HCT116 (cell line): ENCODE measurements around the gene OR2B6. TPM values are rescaled to one million over a fixed set of nuclear protein-coding genes. Genes with fewer than 3 reads are reported as not detected.

Experiments
- ATAC-seq: fragments of 200-7000 bp; cut with Tn5 transposase; 2 replicates; pipeline ENCODE4 v1.9.1; 2020; ENCODE audit warnings: mild to moderate bottlenecking, moderate library complexity
- BruUV-seq: library from RNA; stranded (reverse); fragments of 400-500 nt; replicated peaks from 2 replicates; lab custom pipeline; 2021; lab: Mats Ljungman, UMichigan
- CTCF ChIA-PET: fragments of 300-600 bp; sonication (Branson Sonifier 250); formaldehyde crosslinking; loops from one replicate; lab custom pipeline; 2021; ENCODE audit warnings: antibody characterized with exemption; lab: Charles Lee
- POLR2A ChIA-PET: fragments of 300-600, 350-600 bp; sonication (Branson Sonifier 250); formaldehyde crosslinking; loops from one replicate; lab custom pipeline; 2021; ENCODE audit warnings: antibody characterized with exemption; lab: Charles Lee
- RAD21 ChIA-PET, 2 experiments: fragments of 300-600 bp; sonication (Branson Sonifier 250); formaldehyde crosslinking; loops; one replicate each; lab custom pipeline; 2023; ENCODE audit warnings: low total read pairs in 2 of 2; ENCODE audit not compliant: uncharacterized antibody in 2 of 2, unreplicated experiment in 2 of 2, low non-redundant PET in 1 of 2; lab: Charles Lee
- DNase-seq: peaks from one replicate; pipeline ENCODE4 v3.0.0-alpha.2; 2010; ENCODE audit warnings: low read depth, low spot score
- H2AFZ ChIP-seq: fragments of 200-600 bp; shearing (Covaris generic), sonication (generic); 2 replicates; pipeline ENCODE4 v1.6.1; 2017; ENCODE audit warnings: low read depth, mixed run types, mixed read lengths, antibody characterized with exemption, low read length; ENCODE audit not compliant: poor library complexity, severe bottlenecking
- H3K27ac ChIP-seq: 2 replicates; pipeline ENCODE4 v1.5.1; 2012; ENCODE audit warnings: low read depth, low read length
- H3K27me3 ChIP-seq: fragments of 200-600 bp; sonication (generic); 2 replicates; pipeline ENCODE4 v1.6.1; 2016; ENCODE audit warnings: mixed run types, low read length, mixed read lengths; ENCODE audit not compliant: insufficient read depth
- H3K36me3 ChIP-seq, 2 experiments: fragments of 200-500 bp in 1 of 2; fragments of 200-600 bp in 1 of 2; sonication (Bioruptor generic) in 1 of 2; sonication (generic) in 1 of 2; 2 replicates each; pipeline versions ENCODE4 v1.5.1 to v1.6.1; 2014 to 2016; ENCODE audit warnings: low read length in 2 of 2, inconsistent platforms in 1 of 2, mixed read lengths in 1 of 2, mixed run types in 1 of 2; ENCODE audit not compliant: insufficient read depth in 2 of 2, control insufficient read depth in 1 of 2
- H3K4me1 ChIP-seq, 2 experiments: fragments of 200-600 bp in 1 of 2; sonication (generic) in 1 of 2; 2 replicates each; pipeline versions ENCODE4 v1.5.1 to v1.6.1; 2012 to 2017; ENCODE audit warnings: low read length in 2 of 2, inconsistent platforms in 1 of 2, mild to moderate bottlenecking in 1 of 2, mixed read lengths in 1 of 2, mixed run types in 1 of 2, moderate library complexity in 1 of 2; ENCODE audit not compliant: insufficient read depth in 2 of 2, control insufficient read depth in 1 of 2
- H3K4me2 ChIP-seq: fragments of 200-600 bp; sonication (generic); 2 replicates; pipeline ENCODE4 v1.6.1; 2017; ENCODE audit warnings: mixed run types, low read length, mixed read lengths
- H3K4me3 ChIP-seq, 2 experiments: fragments of 200-600 bp in 1 of 2; sonication (generic) in 1 of 2; replicated peaks in 1 of 2; 2 replicates each; pipeline ENCODE4 v1.5.1; 2011 to 2016; ENCODE audit warnings: low read length in 2 of 2, control low read depth in 1 of 2, low read depth in 1 of 2, mild to moderate bottlenecking in 1 of 2, mixed read lengths in 1 of 2, mixed run types in 1 of 2
- H3K79me2 ChIP-seq: fragments of 200-600 bp; sonication (generic); 2 replicates; pipeline ENCODE4 v1.6.1; 2017; ENCODE audit warnings: mild to moderate bottlenecking, mixed run types, low read length, moderate library complexity, mixed read lengths; ENCODE audit not compliant: insufficient read depth
- H3K9ac ChIP-seq: fragments of 200-600 bp; sonication (generic); 2 replicates; pipeline ENCODE4 v1.6.1; 2016; ENCODE audit warnings: low read length, mixed read lengths
- H3K9me2 ChIP-seq: fragments of 200-600 bp; sonication (generic), shearing (Covaris generic); 2 replicates; pipeline ENCODE4 v1.6.1; 2017; ENCODE audit warnings: mixed run types, mild to moderate bottlenecking, moderate library complexity; ENCODE audit not compliant: insufficient read depth
- H3K9me3 ChIP-seq, 2 experiments: fragments of 200-500 bp in 1 of 2; fragments of 200-600 bp in 1 of 2; sonication (Bioruptor generic) in 1 of 2; sonication (generic) in 1 of 2; 2 replicates each; pipeline ENCODE4 v1.6.1; 2014 to 2017; ENCODE audit warnings: low read length in 2 of 2, mixed read lengths in 2 of 2, inconsistent platforms in 1 of 2, low read depth in 1 of 2, mild to moderate bottlenecking in 1 of 2, mixed run types in 1 of 2, moderate library complexity in 1 of 2; ENCODE audit not compliant: control insufficient read depth in 1 of 2, insufficient read depth in 1 of 2
- H4K20me1 ChIP-seq: fragments of 200-600 bp; sonication (generic), shearing (Covaris generic); 2 replicates; pipeline ENCODE4 v1.6.1; 2017; ENCODE audit warnings: mixed run types, mild to moderate bottlenecking, moderate library complexity; ENCODE audit not compliant: insufficient read depth
- ATF3 ChIP-seq: IDR thresholded peaks from 2 replicates; pipeline ENCODE4 v1.6.1; 2012
- CBX3 ChIP-seq: IDR thresholded peaks from 2 replicates; pipeline ENCODE4 v1.6.1; 2012; ENCODE audit warnings: low read depth
- CEBPB ChIP-seq: IDR thresholded peaks from 2 replicates; pipeline ENCODE4 v1.6.1; 2012; ENCODE audit warnings: low read depth
- CTCF ChIP-seq, 3 experiments: fragments of 200-600 bp in 1 of 3; sonication (generic) in 1 of 3; IDR thresholded peaks in 2 of 3; conservative IDR thresholded peaks in 1 of 3; 2 replicates each; pipeline ENCODE4 v1.5.1; 2012 to 2017; ENCODE audit warnings: low read depth in 2 of 3, low read length in 2 of 3, antibody characterized with exemption in 1 of 3, borderline replicate concordance in 1 of 3, control low read depth in 1 of 3, mild to moderate bottlenecking in 1 of 3, mixed read lengths in 1 of 3, mixed run types in 1 of 3, moderate library complexity in 1 of 3; ENCODE audit not compliant: insufficient read depth in 1 of 3
- EGR1 ChIP-seq: IDR thresholded peaks from 2 replicates; pipeline ENCODE4 v1.6.1; 2012; ENCODE audit warnings: low read depth
- ELF1 ChIP-seq: IDR thresholded peaks from 2 replicates; pipeline ENCODE4 v1.6.1; 2012; ENCODE audit warnings: low read depth, borderline replicate concordance
- EZH2 ChIP-seq: fragments of 200-600 bp; sonication (generic); IDR thresholded peaks from 2 replicates; pipeline ENCODE4 v1.6.1; 2017; ENCODE audit warnings: antibody characterized with exemption, mixed run types
- FOSL1 ChIP-seq: IDR thresholded peaks from 2 replicates; pipeline ENCODE4 v1.6.1; 2012; ENCODE audit warnings: low read depth
- MAX ChIP-seq: IDR thresholded peaks from 2 replicates; pipeline ENCODE4 v1.6.1; 2012
- POLR2AphosphoS5 ChIP-seq: IDR thresholded peaks from 2 replicates; pipeline ENCODE4 v1.6.1; 2011; ENCODE audit warnings: mild to moderate bottlenecking, low read depth, low read length, moderate library complexity
- RAD21 ChIP-seq: IDR thresholded peaks from 2 replicates; pipeline ENCODE4 v1.6.1; 2012; ENCODE audit warnings: low read depth, mild to moderate bottlenecking
- SIN3A ChIP-seq: IDR thresholded peaks from 2 replicates; pipeline ENCODE4 v1.6.1; 2012; ENCODE audit warnings: low read depth
- SRF ChIP-seq: IDR thresholded peaks from 2 replicates; pipeline ENCODE4 v1.6.1; 2012; ENCODE audit warnings: low read depth
- TCF7L2 ChIP-seq: IDR thresholded peaks from 2 replicates; pipeline ENCODE4 v1.7.0; 2011; ENCODE audit warnings: borderline replicate concordance, inconsistent platforms; ENCODE audit not compliant: insufficient read depth, insufficient read length; ENCODE audit errors: extremely low read depth
- YY1 ChIP-seq: IDR thresholded peaks from 2 replicates; pipeline ENCODE4 v1.6.1; 2011; ENCODE audit warnings: low read length, low read depth, moderate library complexity, mild to moderate bottlenecking; ENCODE audit not compliant: insufficient replicate concordance; ENCODE audit errors: extremely low read depth
- ZBTB33 ChIP-seq: IDR thresholded peaks from 2 replicates; pipeline ENCODE4 v1.6.1; 2011; ENCODE audit warnings: mild to moderate bottlenecking, low read length, moderate library complexity; ENCODE audit not compliant: insufficient replicate concordance; ENCODE audit errors: extremely low read depth
- ZFX ChIP-seq: fragments of 450-650 bp; IDR thresholded peaks from 2 replicates; pipeline ENCODE4 v1.6.1; 2017
- ZNF274 ChIP-seq: fragments of 200-500 bp; sonication (Bioruptor generic); IDR thresholded peaks from 2 replicates; pipeline ENCODE4 v1.6.1; 2014; ENCODE audit warnings: mild to moderate bottlenecking, low read depth, low read length, inconsistent platforms
- intact Hi-C: fragments of 100-400 bp; cut with micrococcal nuclease; formaldehyde crosslinking; loops from 2 replicates; pipeline ENCODE4 v1.10.0; 2022
- total RNA-seq: library from RNA; stranded (reverse); gene quantifications from one replicate; pipeline ENCODE4 v1.2.1, GENCODE V29; 2021; ENCODE audit not compliant: unreplicated experiment

OR2B6 gene
- total RNA-seq, 1 experiment from 2014 or later, result 0.25 TPM

GRCh38 chr6:28002161-28002560, 45.1 kb downstream of the OR2B6 start:
- no peak for TF ChIP-seq ZFX
- no peak for TF ChIP-seq ZBTB33
- TF ChIP-seq YY1, result no peak
- no peak for TF ChIP-seq POLR2AphosphoS5
- no peak for TF ChIP-seq EZH2
- TF ChIP-seq ZNF274, result no peak
- TF ChIP-seq CEBPB, result no peak
- TF ChIP-seq FOSL1, result no peak
- TF ChIP-seq ATF3, result no peak
- TF ChIP-seq CTCF (IDR thresholded peaks at IDR 0.05 in 2 of 3, conservative IDR thresholded peaks at IDR 0.05 in 1 of 3; ENCODE audit: borderline replicate concordance in 1 of 3, insufficient read depth in 1 of 3, low read depth in 2 of 3, low read length in 2 of 3), result no peak
- TF ChIP-seq SRF, result no peak
- no peak for TF ChIP-seq RAD21
- TF ChIP-seq ELF1, result no peak
- TF ChIP-seq SIN3A, result no peak
- TF ChIP-seq MAX, result no peak
- TF ChIP-seq TCF7L2, result no peak
- no peak for TF ChIP-seq CBX3
- TF ChIP-seq EGR1, result no peak
- H3K79me2 ChIP-seq, result no peaks in the 10 kb centered on the region
- H3K9me2 ChIP-seq, result no peaks in the 10 kb centered on the region
- H3K4me3 ChIP-seq, result no peak overlapping the region
- intact Hi-C loops, result no loop called here
- H3K9ac ChIP-seq, result no peak overlapping the region
- no peaks in the 10 kb centered on the region for H3K9me3 ChIP-seq
- no peak overlapping the region for H3K27ac ChIP-seq
- DNase-seq, result no peak
- no peak for ATAC-seq
- RAD21 ChIA-PET, result no interaction called here
- POLR2A ChIA-PET, result no interaction called here
- H3K27me3 ChIP-seq, result no peaks in the 10 kb centered on the region
- no peaks in the 10 kb centered on the region for H3K4me1 ChIP-seq
- no peak overlapping the region for H3K4me2 ChIP-seq
- no peak overlapping the region for H2AFZ ChIP-seq
- BruUV-seq, result no TSS peak
- no peaks in the 10 kb centered on the region for H3K36me3 ChIP-seq
- no peaks in the 10 kb centered on the region for H4K20me1 ChIP-seq
- CTCF ChIA-PET, result no interaction called here
